GM23248 (cell line): ENCODE data around the gene KLHL12.

Experiments used
- EZH2 ChIP-seq: fragments of 200-600 bp; sonication (generic); IDR thresholded peaks from 2 replicates; pipeline ENCODE4 v1.6.1; 2018; ENCODE audit warnings: antibody characterized with exemption, mild to moderate bottlenecking; ENCODE audit not compliant: insufficient read depth, poor library complexity, severe bottlenecking
- EZH2phosphoT487 ChIP-seq: fragments of 200-600 bp; sonication (generic); IDR thresholded peaks from 2 replicates; pipeline ENCODE4 v1.6.1; 2018; ENCODE audit warnings: antibody characterized with exemption, moderate library complexity, mild to moderate bottlenecking, low read depth; ENCODE audit not compliant: insufficient read depth

GRCh38 chr1:202952818-202953217, 25.8 kb upstream of the KLHL12 start:
- TF ChIP-seq EZH2 (no peak), EZH2phosphoT487 (no peak)
